ENCODE data around the gene ZC3H12D. TPM values are rescaled to one million over a fixed set of nuclear protein-coding genes. Genes with fewer than 3 reads are reported as not detected.
A peak's percentile ranks its signal among the peaks of the same experiment; 100 is the strongest.

ZC3H12D gene
- total and polyA plus RNA-seq, 9 of the 15 experiments (the other 6 are each of a cell fraction or from before 2014, with no cell fraction given), result 0.04 to 0.27 (median 0.05) TPM; not detected in 3

GRCh38 chr6:149483849-149484655, 762 bp downstream of the ZC3H12D start:
- no peak overlapping the region for H2AFZ ChIP-seq (ENCODE audit: low read depth, low read length)
- peaks cover 3 to 23% of the 10 kb centered on the region in 2 experiments; a peak in 3 of 5 replicates for H3K4me1 ChIP-seq (replicated peaks in 1 of 2; ENCODE audit: control insufficient read depth in 2 of 2, insufficient read depth in 2 of 2, low read length in 2 of 2)
- H3K9ac ChIP-seq (ENCODE audit: insufficient read depth in 1 of 2, low read depth in 2 of 2, low read length in 2 of 2), result no peak overlapping the region
- TF ChIP-seq MBD2 (IDR thresholded peaks at IDR 0.05; ENCODE audit: borderline replicate concordance, low read depth) (no peak), SOX6 (IDR thresholded peaks at IDR 0.05) (no peak), ZC3H4 (CRISPR knock-in tag; IDR thresholded peaks at IDR 0.05; ENCODE audit: borderline replicate concordance) (no peak), BCOR (IDR thresholded peaks at IDR 0.05) (no peak), TEAD2 (tag; IDR thresholded peaks at IDR 0.05) (no peak), SIN3B (IDR thresholded peaks at IDR 0.05; ENCODE audit: low read depth) (no peak), TSC22D4 (tag; IDR thresholded peaks at IDR 0.05) (no peak), RAD51 (IDR thresholded peaks at IDR 0.05; ENCODE audit: borderline replicate concordance, low read depth) (no peak), DACH1 (IDR thresholded peaks at IDR 0.05; ENCODE audit: partially characterized antibody) (no peak), NR1H2 (CRISPR knock-in tag; IDR thresholded peaks at IDR 0.05) (no peak), RHOXF2B (CRISPR knock-in tag; conservative IDR thresholded peaks at IDR 0.05) (no peak), ZFP91 (CRISPR knock-in tag; IDR thresholded peaks at IDR 0.05) (no peak), ZNF785 (CRISPR knock-in tag; IDR thresholded peaks at IDR 0.05) (no peak), ZKSCAN1 (IDR thresholded peaks at IDR 0.05; ENCODE audit: low read depth, low read length) (no peak)
- TF ChIP-seq, protein P1, sequence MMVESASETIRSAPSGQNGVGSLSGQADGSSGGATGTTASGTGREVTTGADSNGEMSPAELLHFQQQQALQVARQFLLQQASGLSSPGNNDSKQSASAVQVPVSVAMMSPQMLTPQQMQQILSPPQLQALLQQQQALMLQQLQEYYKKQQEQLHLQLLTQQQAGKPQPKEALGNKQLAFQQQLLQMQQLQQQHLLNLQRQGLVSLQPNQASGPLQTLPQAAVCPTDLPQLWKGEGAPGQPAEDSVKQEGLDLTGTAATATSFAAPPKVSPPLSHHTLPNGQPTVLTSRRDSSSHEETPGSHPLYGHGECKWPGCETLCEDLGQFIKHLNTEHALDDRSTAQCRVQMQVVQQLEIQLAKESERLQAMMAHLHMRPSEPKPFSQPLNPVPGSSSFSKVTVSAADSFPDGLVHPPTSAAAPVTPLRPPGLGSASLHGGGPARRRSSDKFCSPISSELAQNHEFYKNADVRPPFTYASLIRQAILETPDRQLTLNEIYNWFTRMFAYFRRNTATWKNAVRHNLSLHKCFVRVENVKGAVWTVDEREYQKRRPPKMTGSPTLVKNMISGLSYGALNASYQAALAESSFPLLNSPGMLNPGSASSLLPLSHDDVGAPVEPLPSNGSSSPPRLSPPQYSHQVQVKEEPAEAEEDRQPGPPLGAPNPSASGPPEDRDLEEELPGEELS (CRISPR knock-in tag; IDR thresholded peaks at IDR 0.05; ENCODE audit: borderline replicate concordance), result no peak
- TF ChIP-seq, protein P2, sequence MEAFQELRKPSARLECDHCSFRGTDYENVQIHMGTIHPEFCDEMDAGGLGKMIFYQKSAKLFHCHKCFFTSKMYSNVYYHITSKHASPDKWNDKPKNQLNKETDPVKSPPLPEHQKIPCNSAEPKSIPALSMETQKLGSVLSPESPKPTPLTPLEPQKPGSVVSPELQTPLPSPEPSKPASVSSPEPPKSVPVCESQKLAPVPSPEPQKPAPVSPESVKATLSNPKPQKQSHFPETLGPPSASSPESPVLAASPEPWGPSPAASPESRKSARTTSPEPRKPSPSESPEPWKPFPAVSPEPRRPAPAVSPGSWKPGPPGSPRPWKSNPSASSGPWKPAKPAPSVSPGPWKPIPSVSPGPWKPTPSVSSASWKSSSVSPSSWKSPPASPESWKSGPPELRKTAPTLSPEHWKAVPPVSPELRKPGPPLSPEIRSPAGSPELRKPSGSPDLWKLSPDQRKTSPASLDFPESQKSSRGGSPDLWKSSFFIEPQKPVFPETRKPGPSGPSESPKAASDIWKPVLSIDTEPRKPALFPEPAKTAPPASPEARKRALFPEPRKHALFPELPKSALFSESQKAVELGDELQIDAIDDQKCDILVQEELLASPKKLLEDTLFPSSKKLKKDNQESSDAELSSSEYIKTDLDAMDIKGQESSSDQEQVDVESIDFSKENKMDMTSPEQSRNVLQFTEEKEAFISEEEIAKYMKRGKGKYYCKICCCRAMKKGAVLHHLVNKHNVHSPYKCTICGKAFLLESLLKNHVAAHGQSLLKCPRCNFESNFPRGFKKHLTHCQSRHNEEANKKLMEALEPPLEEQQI (IDR thresholded peaks at IDR 0.05), result no peak
- TF ChIP-seq, protein P3, sequence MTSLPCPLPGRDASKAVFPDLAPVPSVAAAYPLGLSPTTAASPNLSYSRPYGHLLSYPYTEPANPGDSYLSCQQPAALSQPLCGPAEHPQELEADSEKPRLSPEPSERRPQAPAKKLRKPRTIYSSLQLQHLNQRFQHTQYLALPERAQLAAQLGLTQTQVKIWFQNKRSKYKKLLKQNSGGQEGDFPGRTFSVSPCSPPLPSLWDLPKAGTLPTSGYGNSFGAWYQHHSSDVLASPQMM (CRISPR knock-in tag; IDR thresholded peaks at IDR 0.05), result no peak

More at GRCh38 chr6:149483849-149484655, 762 bp downstream of the ZC3H12D start:
- Histone ChIP-seq H3K79me2 (ENCODE audit: control insufficient read depth, insufficient read depth, low read length) (no peaks in the 10 kb centered on the region), H3K27ac (ENCODE audit: extremely low read depth, low read depth, low read length) (no peak overlapping the region), H4K20me1 (replicated peaks; ENCODE audit: control insufficient read depth, insufficient read depth, low read length) (no peaks in the 10 kb centered on the region), H3K4me2 (ENCODE audit: insufficient read depth, low read length) (no peak overlapping the region), H3K4me3 (no peak overlapping the region), H3K36me3 (ENCODE audit: control insufficient read depth, insufficient read depth, low read length) (no peaks in the 10 kb centered on the region), H3K9me3 (replicated peaks; ENCODE audit: control insufficient read depth, insufficient read depth, low read depth, low read length) (no peaks in the 10 kb centered on the region), H3K9me1 (ENCODE audit: control insufficient read depth, insufficient read depth, low read length) (no peaks in the 10 kb centered on the region), H3K27me3 (ENCODE audit: control insufficient read depth in 2 of 2, insufficient read depth in 2 of 2, low read length in 2 of 2) (peaks cover 48 to 69% of the 10 kb centered on the region in 2 experiments)
- no peak for DNase-seq (ENCODE audit: extremely low read depth in 1 of 4, low spot score in 3 of 4)
- in situ Hi-C loops (cut with MboI), result no loop called here
- POLR2A ChIA-PET, result interaction anchor here (0.9 to 1.0 kb wide), 2 partner anchors 30 to 431 kb away, joined by 3 read pairs; no protein-coding TSS in a partner anchor
- CTCF ChIA-PET (ENCODE audit: low intra/inter-chr PET ratio), result interaction anchor here (0.6 kb wide), 1 partner anchor 10 kb away, joined by 3 read pairs; no protein-coding TSS in a partner anchor
- no peak for ATAC-seq
- WGBS (ENCODE audit: insufficient coverage, low coverage, missing lambda C conversion rate), result 11% methylated on average over 11 of the region's 11 CpGs
- FAIRE-seq, result peak; percentile 62
- intact Hi-C loops (cut with micrococcal nuclease), result no loop called here
- BruUV-seq (replicated peaks), result no TSS peak

All from K562 (cell line).